H1 (cell line): ENCODE results near the gene SHISA7. TPM values are rescaled to one million over a fixed set of nuclear protein-coding genes. Genes with fewer than 3 reads are reported as not detected.

Experiments used
- CTCF ChIA-PET: fragments of 300-600 bp; sonication (Branson Sonifier 250); formaldehyde crosslinking; loops from one replicate; lab custom pipeline; 2021; ENCODE audit not compliant: partially characterized antibody; lab: Charles Lee
- POLR2A ChIA-PET: fragments of 300-600 bp; sonication (Branson Sonifier 250); formaldehyde crosslinking; loops from one replicate; lab custom pipeline; 2021; ENCODE audit warnings: inconsistent platforms; ENCODE audit not compliant: partially characterized antibody; lab: Charles Lee
- DNase-seq, 2 experiments: peaks; one replicate each; pipeline versions ENCODE4 v3.0.0 to v3.0.0-alpha.2; 2010 to 2022; ENCODE audit warnings: low spot score in 2 of 2, low read depth in 1 of 2, mixed read lengths in 1 of 2
- FAIRE-seq: peaks from 2 replicates; lab custom pipeline; 2011; peaks lifted over from hg19 to GRCh38; lab: Jason Lieb, UNC
- H2AFZ ChIP-seq: 2 replicates; pipeline ENCODE4 v1.8.1; 2012; ENCODE audit warnings: low read length, inconsistent platforms
- H2AK5ac ChIP-seq: 2 replicates; pipeline ENCODE4 v1.6.1; 2013; ENCODE audit warnings: low read depth, low read length
- H2BK120ac ChIP-seq: replicated peaks from 2 replicates; pipeline ENCODE3; 2013; ENCODE audit warnings: low read depth, low read length, inconsistent platforms
- H2BK12ac ChIP-seq: 2 replicates; pipeline ENCODE4 v1.6.1; 2013; ENCODE audit warnings: low read depth, low read length
- H2BK15ac ChIP-seq: 2 replicates; pipeline ENCODE4 v1.6.1; 2013; ENCODE audit warnings: low read length
- H2BK20ac ChIP-seq: 2 replicates; pipeline ENCODE4 v1.6.1; 2013; ENCODE audit warnings: low read length
- H2BK5ac ChIP-seq: 2 replicates; pipeline ENCODE4 v1.6.1; 2013; ENCODE audit warnings: low read depth, low read length
- H3K14ac ChIP-seq: 2 replicates; pipeline ENCODE4 v1.6.1; 2013; ENCODE audit warnings: inconsistent platforms; ENCODE audit not compliant: insufficient read length
- H3K18ac ChIP-seq: 2 replicates; pipeline ENCODE4 v1.6.1; 2013; ENCODE audit warnings: low read length; ENCODE audit errors: extremely low read depth
- H3K23ac ChIP-seq: 2 replicates; pipeline ENCODE4 v1.6.1; 2013; ENCODE audit warnings: inconsistent platforms; ENCODE audit not compliant: insufficient read length
- H3K23me2 ChIP-seq: 2 replicates; pipeline ENCODE4 v1.6.1; 2013; ENCODE audit warnings: low read depth, low read length
- H3K27ac ChIP-seq: 2 replicates; pipeline ENCODE4 v1.6.1; 2011; ENCODE audit warnings: low read depth, low read length, inconsistent platforms
- H3K27me3 ChIP-seq, 4 experiments: replicated peaks in 1 of 4; 1 replicate in 1 of 4; 2 replicates in 3 of 4; pipeline versions ENCODE4 v1.6.1 to v1.8.1; 2011 to 2013; ENCODE audit warnings: low read length in 3 of 4, mild to moderate bottlenecking in 3 of 4, inconsistent platforms in 2 of 4, mixed read lengths in 2 of 4, moderate library complexity in 1 of 4; ENCODE audit not compliant: control insufficient read depth in 3 of 4, insufficient read depth in 3 of 4; ENCODE audit errors: extremely low read depth in 1 of 4
- H3K36me3 ChIP-seq, 4 experiments: 2 replicates each; pipeline versions ENCODE4 v1.6.1 to v1.8.1; 2011 to 2013; ENCODE audit warnings: mild to moderate bottlenecking in 4 of 4, low read length in 3 of 4, moderate library complexity in 2 of 4, control low read depth in 1 of 4, inconsistent platforms in 1 of 4; ENCODE audit not compliant: insufficient read depth in 4 of 4, control insufficient read depth in 2 of 4
- H3K4ac ChIP-seq: replicated peaks from 2 replicates; pipeline ENCODE3; 2013; ENCODE audit warnings: low read length, low read depth, mixed read lengths, inconsistent platforms; ENCODE audit not compliant: insufficient read length
- H3K4me1 ChIP-seq, 4 experiments: replicated peaks in 1 of 4; 1 replicate in 1 of 4; 2 replicates in 3 of 4; pipeline versions ENCODE4 v1.6.1 to v1.8.1; 2011 to 2013; ENCODE audit warnings: low read length in 3 of 4, inconsistent platforms in 2 of 4, mixed read lengths in 1 of 4; ENCODE audit not compliant: insufficient read depth in 4 of 4, control insufficient read depth in 3 of 4
- H3K4me2 ChIP-seq, 2 experiments: 2 replicates each; pipeline versions ENCODE4 v1.6.1 to v1.8.1; 2011 to 2013; ENCODE audit warnings: low read depth in 2 of 2, low read length in 2 of 2, control low read depth in 1 of 2, inconsistent platforms in 1 of 2, mild to moderate bottlenecking in 1 of 2; ENCODE audit not compliant: insufficient read depth in 1 of 2
- H3K4me3 ChIP-seq, 4 experiments: fragments of 200-600, 300-600 bp in 1 of 4; sonication (generic), shearing (Covaris generic), sonication (Bioruptor Twin) in 1 of 4; 2 replicates each; pipeline versions ENCODE4 v1.5.1 to v1.8.1; 2011 to 2016; ENCODE audit warnings: low read length in 4 of 4, low read depth in 3 of 4, control low read depth in 2 of 4, inconsistent platforms in 2 of 4, mild to moderate bottlenecking in 2 of 4, mixed read lengths in 1 of 4, moderate library complexity in 1 of 4; ENCODE audit not compliant: insufficient read depth in 2 of 4; ENCODE audit errors: extremely low read depth in 1 of 4
- H3K56ac ChIP-seq: replicated peaks from 2 replicates; pipeline ENCODE3; 2013; ENCODE audit warnings: low read depth, mild to moderate bottlenecking, mixed read lengths, low read length, inconsistent platforms; ENCODE audit not compliant: insufficient read length
- H3K79me1 ChIP-seq: 2 replicates; pipeline ENCODE4 v1.6.1; 2013; ENCODE audit warnings: low read depth, low read length, control low read depth
- H3K79me2 ChIP-seq, 2 experiments: 2 replicates each; pipeline versions ENCODE4 v1.6.1 to v1.8.1; 2012 to 2013; ENCODE audit warnings: low read length in 2 of 2, mild to moderate bottlenecking in 2 of 2, inconsistent platforms in 1 of 2; ENCODE audit not compliant: insufficient read depth in 2 of 2, control insufficient read depth in 1 of 2
- H3K9ac ChIP-seq, 4 experiments: replicated peaks in 1 of 4; 1 replicate in 1 of 4; 2 replicates in 3 of 4; pipeline versions ENCODE4 v1.6.1 to v1.8.1; 2011 to 2013; ENCODE audit warnings: low read depth in 3 of 4, low read length in 3 of 4, control low read depth in 2 of 4, mild to moderate bottlenecking in 2 of 4, moderate library complexity in 2 of 4, inconsistent platforms in 1 of 4; ENCODE audit errors: extremely low read depth in 1 of 4
- H3K9me3 ChIP-seq, 2 experiments: 2 replicates each; pipeline versions ENCODE4 v1.6.1 to v1.8.1; 2012 to 2013; ENCODE audit warnings: mild to moderate bottlenecking in 2 of 2, moderate library complexity in 2 of 2, control low read depth in 1 of 2, inconsistent platforms in 1 of 2, low read depth in 1 of 2, low read length in 1 of 2, mixed read lengths in 1 of 2; ENCODE audit not compliant: insufficient read depth in 2 of 2
- H4K20me1 ChIP-seq, 2 experiments: replicated peaks in 1 of 2; 2 replicates each; pipeline versions ENCODE3 to v1.8.1; 2011 to 2013; ENCODE audit warnings: inconsistent platforms in 2 of 2, low read length in 2 of 2, mild to moderate bottlenecking in 1 of 2; ENCODE audit not compliant: insufficient read depth in 2 of 2, control insufficient read depth in 1 of 2
- H4K5ac ChIP-seq: 2 replicates; pipeline ENCODE4 v1.6.1; 2013; ENCODE audit warnings: low read length, low read depth, mixed read lengths, inconsistent platforms; ENCODE audit not compliant: insufficient read length
- H4K8ac ChIP-seq: 2 replicates; pipeline ENCODE4 v1.8.0; 2013; ENCODE audit warnings: mild to moderate bottlenecking, moderate library complexity, low read length, inconsistent platforms; ENCODE audit not compliant: insufficient read depth; ENCODE audit errors: extremely low read depth
- H4K91ac ChIP-seq: replicated peaks from 2 replicates; pipeline ENCODE3; 2013; ENCODE audit warnings: low read length, mixed read lengths, inconsistent platforms; ENCODE audit not compliant: insufficient read length
- CTBP2 ChIP-seq: IDR thresholded peaks from 2 replicates; pipeline ENCODE4 v1.7.0; 2011; ENCODE audit warnings: borderline replicate concordance, mild to moderate bottlenecking, moderate library complexity, mixed read lengths, low read length; ENCODE audit not compliant: insufficient read depth, insufficient read length
- HDAC6 ChIP-seq: IDR thresholded peaks from one replicate; pipeline ENCODE4 v1.7.1; 2012; ENCODE audit warnings: low read depth, mild to moderate bottlenecking, inconsistent platforms, low read length, moderate library complexity
- JUND ChIP-seq: IDR thresholded peaks from 2 replicates; pipeline ENCODE4 v1.6.1; 2011; ENCODE audit warnings: mild to moderate bottlenecking, improper control_type of control experiment, low read length
- NRF1 ChIP-seq: IDR thresholded peaks from 2 replicates; pipeline ENCODE4 v1.6.1; 2011; ENCODE audit warnings: mild to moderate bottlenecking, low read depth, low read length, improper control_type of control experiment
- POLR2A ChIP-seq, 2 experiments: IDR thresholded peaks; 1 replicate in 1 of 2; 2 replicates in 1 of 2; pipeline ENCODE4 v1.6.1; 2011; ENCODE audit warnings: low read depth in 2 of 2, low read length in 2 of 2, mild to moderate bottlenecking in 2 of 2; ENCODE audit errors: control extremely low read depth in 1 of 2
- WGBS, 2 experiments: shearing (Covaris generic) in 1 of 2; methylation state at CpG; one replicate each; pipeline versions ENCODE4 v1.1.6 to v1.1.7; 2013 to 2015; ENCODE audit warnings: low lambda C conversion rate in 2 of 2, mixed read lengths in 2 of 2, inconsistent platforms in 1 of 2, low coverage in 1 of 2, missing lambda C conversion rate in 1 of 2; ENCODE audit not compliant: insufficient replicate concordance in 2 of 2, insufficient coverage in 1 of 2, insufficient read length in 1 of 2; ENCODE audit errors: extremely low coverage in 1 of 2, missing lambda C conversion rate in 1 of 2; 5-methylcytosine and 5-hydroxymethylcytosine counted together
- polyA plus RNA-seq, 7 experiments: library from polyadenylated mRNA; depleted of rRNA in 3 of 7; stranded (reverse) in 5 of 7; unstranded in 2 of 7; fragments of >200 nt in 5 of 7; fragments of 200-250 nt in 2 of 7; gene quantifications; 1 replicate in 5 of 7; 2 replicates in 1 of 7; 4 replicates in 1 of 7; pipeline versions ENCODE4 v1.2.1 to v1.2.3, GENCODE V29; 2011 to 2013; ENCODE audit warnings: missing spikeins in 2 of 7, mixed read lengths in 2 of 7
- total RNA-seq: library from RNA; stranded (reverse); fragmentation: NEBNext Ultra II Directional; extraction: Animal tissue kit (Norgen Biotek cat#: 25700); gene quantifications from 2 replicates; pipeline ENCODE4 v1.2.1, GENCODE V29; 2021

SHISA7 gene
- total and polyA plus RNA-seq, 2 of the 8 experiments (the other 6 are each of a cell fraction or from before 2014, with no cell fraction given): 0.76 to 1.0 TPM

GRCh38 chr19:55462722-55463121, 19.6 kb upstream of the SHISA7 start:
- Histone ChIP-seq H3K4me2 (no peak overlapping the region; a peak in 1 of 4 replicates), H3K56ac (no peak overlapping the region), H3K9me3 (no peaks in the 10 kb centered on the region), H4K20me1 (no peaks in the 10 kb centered on the region), H3K27ac (no peak overlapping the region), H2BK15ac (no peak overlapping the region), H2BK12ac (no peak overlapping the region), H3K27me3 (no peaks in the 10 kb centered on the region; a peak in 1 of 7 replicates), H2AFZ (no peak overlapping the region), H3K79me2 (peaks cover 0 to 13% of the 10 kb centered on the region in 2 experiments; a peak in 2 of 4 replicates), H3K4me3 (no peak overlapping the region), H3K9ac (no peak overlapping the region), H3K36me3 (no peaks in the 10 kb centered on the region), H2AK5ac (no peak overlapping the region), H4K5ac (no peak overlapping the region), H3K23ac (no peak overlapping the region), H2BK20ac (no peak overlapping the region), H2BK120ac (no peak overlapping the region), H2BK5ac (no peak overlapping the region), H3K79me1 (peaks cover 9% of the 10 kb centered on the region), H3K23me2 (peaks cover 1% of the 10 kb centered on the region; the same call in 1 of the 2 replicates), H4K91ac (no peak overlapping the region), H3K4me1 (peaks cover 3 to 26% (median 17%) of the 10 kb centered on the region in 4 experiments), H3K18ac (no peak overlapping the region), H4K8ac (no peak overlapping the region; the same call in 1 of the 2 replicates), H3K14ac (no peak overlapping the region), H3K4ac (no peak overlapping the region)
- TF ChIP-seq HDAC6 (no peak), CTBP2 (no peak), NRF1 (no peak), POLR2A (IDR thresholded peaks at IDR 0.05; ENCODE audit: control extremely low read depth in 1 of 2, low read depth in 2 of 2, low read length in 2 of 2) (no peak), JUND (no peak)
- FAIRE-seq (no peak), DNase-seq (no peak)
- POLR2A ChIA-PET: interaction anchor here (0.9 to 2.9 kb wide), 4 partner anchors 11 to 22 kb away, joined by 3 to 8 read pairs (median 4); partner anchors contain the start of genes NAT14 and ZNF628
- CTCF ChIA-PET: interaction anchor here (1.0 to 1.4 kb wide), 6 partner anchors 9 to 171 kb away, joined by 3 to 6 read pairs (median 4); no protein-coding TSS in a partner anchor
- 94% methylated on average over 11 of the region's 11 CpGs; no CpG with 5 or more reads in 1 of the 2 experiments for WGBS, 2 experiments
